HepG2 (cell line): Measurements from ENCODE around the gene BEX3. TPM values are rescaled to one million over a fixed set of nuclear protein-coding genes. Genes with fewer than 3 reads are reported as not detected.
A peak's percentile ranks its signal among the peaks of the same experiment; 100 is the strongest.

Source experiments
- ATF1 ChIP-seq: IDR thresholded peaks from 2 replicates; pipeline ENCODE4 v1.6.1; 2016; ENCODE audit warnings: mild to moderate bottlenecking, control low read depth
- BRF2 ChIP-seq: sonication (generic); formaldehyde crosslinking; IDR thresholded peaks from 2 replicates; pipeline ENCODE4 v1.8.1; 2022; ENCODE audit warnings: mild to moderate bottlenecking, missing genetic modification reagents
- DBP ChIP-seq: sonication (generic); formaldehyde crosslinking; IDR thresholded peaks from 2 replicates; pipeline ENCODE4 v1.4.0; 2020; ENCODE audit warnings: missing genetic modification reagents; ENCODE audit errors: not compliant biosample characterization
- ERF ChIP-seq: IDR thresholded peaks from 2 replicates; pipeline ENCODE4 v1.6.1; 2018; ENCODE audit warnings: missing biosample characterization, missing genetic modification reagents
- FOSL2 ChIP-seq: sonication (generic); formaldehyde crosslinking; IDR thresholded peaks from 2 replicates; pipeline ENCODE4 v1.4.0; 2020; ENCODE audit warnings: missing genetic modification reagents
- KLF6 ChIP-seq: IDR thresholded peaks from 2 replicates; pipeline ENCODE4 v1.8.0; 2016; ENCODE audit warnings: missing biosample characterization, missing genetic modification reagents
- MZF1 ChIP-seq: sonication (generic); formaldehyde crosslinking; IDR thresholded peaks from 2 replicates; pipeline ENCODE4 v1.8.1; 2023; ENCODE audit warnings: mild to moderate bottlenecking, missing genetic modification reagents, borderline replicate concordance
- NONO ChIP-seq, 2 experiments: fragments of 450-650 bp in 1 of 2; sonication (generic) in 1 of 2; formaldehyde crosslinking in 1 of 2; IDR thresholded peaks in 1 of 2; conservative IDR thresholded peaks in 1 of 2; 2 replicates each; pipeline versions ENCODE4 v1.6.1 to v1.8.0; 2017 to 2022; ENCODE audit warnings: mild to moderate bottlenecking in 1 of 2, missing genetic modification reagents in 1 of 2, moderate library complexity in 1 of 2
- PHF20 ChIP-seq: sonication (generic); formaldehyde crosslinking; IDR thresholded peaks from 2 replicates; pipeline ENCODE4 v1.5.0; 2020; ENCODE audit warnings: mild to moderate bottlenecking, missing genetic modification reagents
- POGK ChIP-seq: sonication (generic); formaldehyde crosslinking; conservative IDR thresholded peaks from 2 replicates; pipeline ENCODE4 v1.8.0; 2022; ENCODE audit warnings: mild to moderate bottlenecking, moderate library complexity, missing genetic modification reagents
- POLR2A ChIP-seq, 2 experiments: IDR thresholded peaks; 2 replicates each; pipeline ENCODE4 v1.6.1; 2011; ENCODE audit warnings: low read depth in 2 of 2, low read length in 2 of 2, mild to moderate bottlenecking in 1 of 2, moderate library complexity in 1 of 2; ENCODE audit not compliant: insufficient read depth in 1 of 2
- SAP130 ChIP-seq: IDR thresholded peaks from 2 replicates; pipeline ENCODE4 v1.6.1; 2016; ENCODE audit warnings: low read depth
- SMYD3 ChIP-seq: sonication (generic); formaldehyde crosslinking; IDR thresholded peaks from 2 replicates; pipeline ENCODE4 v1.8.1; 2023; ENCODE audit warnings: mild to moderate bottlenecking, missing genetic modification reagents
- SYNCRIP ChIP-seq: fragments of 200-400 bp; formaldehyde crosslinking; IDR thresholded peaks from 2 replicates; pipeline ENCODE4 v1.6.1; 2018; ENCODE audit warnings: mild to moderate bottlenecking, low read depth, low read length; ENCODE audit not compliant: insufficient read depth
- TCF12 ChIP-seq, 2 experiments: fragments of 450-650 bp in 1 of 2; sonication (generic) in 1 of 2; formaldehyde crosslinking in 1 of 2; IDR thresholded peaks; 2 replicates each; pipeline versions ENCODE4 v1.6.1 to v1.8.0; 2017 to 2022; ENCODE audit warnings: antibody characterized with exemption in 1 of 2, mild to moderate bottlenecking in 1 of 2, missing genetic modification reagents in 1 of 2, moderate library complexity in 1 of 2
- THYN1 ChIP-seq: sonication (generic); formaldehyde crosslinking; IDR thresholded peaks from 2 replicates; pipeline ENCODE4 v1.8.1; 2023; ENCODE audit warnings: low read depth, mild to moderate bottlenecking, moderate library complexity, missing genetic modification reagents, borderline replicate concordance
- ZNF276 ChIP-seq: sonication (generic); formaldehyde crosslinking; IDR thresholded peaks from 2 replicates; pipeline ENCODE4 v1.4.0; 2020; ENCODE audit warnings: mild to moderate bottlenecking, low read depth, missing genetic modification reagents
- ZNF292 ChIP-seq: sonication (generic); formaldehyde crosslinking; IDR thresholded peaks from 2 replicates; pipeline ENCODE4 v1.8.1; 2022; ENCODE audit warnings: mild to moderate bottlenecking, low read depth, missing genetic modification reagents, borderline replicate concordance
- ZNF710 ChIP-seq: sonication (generic); formaldehyde crosslinking; IDR thresholded peaks from 2 replicates; pipeline ENCODE4 v1.5.0; 2020; ENCODE audit warnings: mild to moderate bottlenecking, missing genetic modification reagents, borderline replicate concordance
- ZNF839 ChIP-seq: sonication (generic); formaldehyde crosslinking; IDR thresholded peaks from 2 replicates; pipeline ENCODE4 v1.4.0; 2020; ENCODE audit warnings: missing genetic modification reagents, mild to moderate bottlenecking, borderline replicate concordance
- ZSCAN20 ChIP-seq: sonication (generic); formaldehyde crosslinking; IDR thresholded peaks from 2 replicates; pipeline ENCODE4 v1.4.0; 2020; ENCODE audit warnings: missing genetic modification reagents, mild to moderate bottlenecking, borderline replicate concordance
- ZSCAN22 ChIP-seq: sonication (generic); formaldehyde crosslinking; IDR thresholded peaks from 2 replicates; pipeline ENCODE4 v1.4.0; 2020; ENCODE audit warnings: mild to moderate bottlenecking, missing genetic modification reagents
- polyA plus RNA-seq, 8 experiments: library from polyadenylated mRNA; depleted of rRNA in 3 of 8; stranded (reverse) in 7 of 8; unstranded in 1 of 8; fragments of >200 nt; fragmentation: Illumina TruSeq in 4 of 8; extraction: Trizol in 4 of 8; gene quantifications; 2 replicates each; pipeline versions ENCODE4 v1.2.1 to v1.2.3, GENCODE V29; 2011 to 2016; ENCODE audit warnings: low read depth in 4 of 8, missing spikeins in 1 of 8, mixed read lengths in 1 of 8; ENCODE audit not compliant: insufficient read depth in 1 of 8
- total RNA-seq, 5 experiments: library from RNA; depleted of rRNA; stranded (reverse); fragments of >200 nt; fragmentation: Illumina TruSeq; extraction: Trizol; gene quantifications; 2 replicates each; pipeline ENCODE4 v1.2.3, GENCODE V29; 2016; ENCODE audit warnings: low read depth in 1 of 5

Gene BEX3
- total and polyA plus RNA-seq, 2 of the 13 experiments (the other 11 are each of a cell fraction or from before 2014, with no cell fraction given), result 50.9 to 55.8 TPM

- TF ChIP-seq POGK (CRISPR knock-in tag), result no peak
- peak; percentile 54 for TF ChIP-seq ATF1 (CRISPR knock-in tag)
- peak in 1 of 2 experiments; percentile 70; a peak in 2 of 4 replicates for TF ChIP-seq POLR2A (IDR thresholded peaks at IDR 0.05; ENCODE audit: insufficient read depth in 1 of 2, low read depth in 2 of 2, low read length in 2 of 2)
- no peak for TF ChIP-seq MZF1 (CRISPR knock-in tag)
- no peak for TF ChIP-seq BRF2 (CRISPR knock-in tag)
- no peak for TF ChIP-seq FOSL2 (CRISPR knock-in tag)
- TF ChIP-seq SYNCRIP, result no peak
- TF ChIP-seq ZNF292 (CRISPR knock-in tag), result no peak
- no peak for TF ChIP-seq NONO (IDR thresholded peaks at IDR 0.05)
- TF ChIP-seq NONO (CRISPR knock-in tag; conservative IDR thresholded peaks at IDR 0.05), result no peak
- TF ChIP-seq TCF12 (IDR thresholded peaks at IDR 0.05), result no peak
- no peak for TF ChIP-seq TCF12 (CRISPR knock-in tag; IDR thresholded peaks at IDR 0.05)
- no peak for TF ChIP-seq ZNF839 (CRISPR knock-in tag)
- no peak for TF ChIP-seq ERF
- 0 out of 2 replicates have a peak, but pooled peaks have one; percentile 28 for TF ChIP-seq PHF20
- no peak for TF ChIP-seq ZNF276 (CRISPR knock-in tag)
- TF ChIP-seq THYN1 (CRISPR knock-in tag), result no peak
- peak; percentile 36 for TF ChIP-seq SAP130 (CRISPR knock-in tag)
- no peak for TF ChIP-seq DBP
- no peak for TF ChIP-seq ZSCAN22 (CRISPR knock-in tag)
- TF ChIP-seq ZSCAN20 (CRISPR knock-in tag), result no peak
- no peak for TF ChIP-seq ZNF710 (CRISPR knock-in tag)
- TF ChIP-seq KLF6 (CRISPR knock-in tag), result no peak
- no peak for TF ChIP-seq SMYD3 (CRISPR knock-in tag)
These were observed 20.1 kb upstream of the BEX3 start, which contains the start of gene TCEAL9 (continued) for GRCh38 chrX:103356130-103356798.
